ENCODE measurements around the gene PIGH. TPM values are rescaled to one million over a fixed set of nuclear protein-coding genes. Genes with fewer than 3 reads are reported as not detected.

PIGH gene
- total RNA-seq, 1 experiment from 2014 or later: 6.8 TPM

GRCh38 chr14:67551123-67551522, 48.9 kb downstream of the PIGH start (continued):
- TF ChIP-seq E2F1 (CRISPR knock-in tag; IDR thresholded peaks at IDR 0.05) (no peak), CREB1 (CRISPR knock-in tag; IDR thresholded peaks at IDR 0.05) (no peak), PREB (CRISPR knock-in tag; IDR thresholded peaks at IDR 0.05; ENCODE audit: borderline replicate concordance) (no peak), HMGA2 (CRISPR knock-in tag; IDR thresholded peaks at IDR 0.05) (no peak), PRRX2 (CRISPR knock-in tag; IDR thresholded peaks at IDR 0.05) (no peak), ZNF219 (CRISPR knock-in tag; IDR thresholded peaks at IDR 0.05; ENCODE audit: borderline replicate concordance) (no peak), JAZF1 (CRISPR knock-in tag; IDR thresholded peaks at IDR 0.05) (no peak)

GRCh38 chr14:67549734-67550133, 50.3 kb downstream of the PIGH start:
- Mint-ChIP-seq H3K36me3 (peaks cover 22% of the 10 kb centered on the region), H3K27me3 (ENCODE audit: low read depth) (no peaks in the 10 kb centered on the region), H3K9me3 (no peaks in the 10 kb centered on the region), H3K4me1 (peaks cover 2% of the 10 kb centered on the region; the same call in 1 of the 2 replicates), H3K4me3 (no peak overlapping the region), H3K27ac (peak overlapping the region; percentile 88)
- ChIA-PET POLR2A (interaction anchor here (0.6 to 1.0 kb wide), 2 partner anchors 115 to 179 kb away, joined by 3 to 7 read pairs; no protein-coding TSS in a partner anchor), CTCF (interaction anchor here (0.9 to 2.9 kb wide), 3 partner anchors 21 to 50 kb away, joined by 5 to 15 read pairs (median 14); partner anchors contain the start of gene PIGH)
- ATAC-seq (no peak), DNase-seq (ENCODE audit: low spot score) (no peak)
- TF ChIP-seq FOXK1 (CRISPR knock-in tag; IDR thresholded peaks at IDR 0.05): no peak
- no peak for TF ChIP-seq NFE2L1 (CRISPR knock-in tag; IDR thresholded peaks at IDR 0.05)
- TF ChIP-seq, protein P1, sequence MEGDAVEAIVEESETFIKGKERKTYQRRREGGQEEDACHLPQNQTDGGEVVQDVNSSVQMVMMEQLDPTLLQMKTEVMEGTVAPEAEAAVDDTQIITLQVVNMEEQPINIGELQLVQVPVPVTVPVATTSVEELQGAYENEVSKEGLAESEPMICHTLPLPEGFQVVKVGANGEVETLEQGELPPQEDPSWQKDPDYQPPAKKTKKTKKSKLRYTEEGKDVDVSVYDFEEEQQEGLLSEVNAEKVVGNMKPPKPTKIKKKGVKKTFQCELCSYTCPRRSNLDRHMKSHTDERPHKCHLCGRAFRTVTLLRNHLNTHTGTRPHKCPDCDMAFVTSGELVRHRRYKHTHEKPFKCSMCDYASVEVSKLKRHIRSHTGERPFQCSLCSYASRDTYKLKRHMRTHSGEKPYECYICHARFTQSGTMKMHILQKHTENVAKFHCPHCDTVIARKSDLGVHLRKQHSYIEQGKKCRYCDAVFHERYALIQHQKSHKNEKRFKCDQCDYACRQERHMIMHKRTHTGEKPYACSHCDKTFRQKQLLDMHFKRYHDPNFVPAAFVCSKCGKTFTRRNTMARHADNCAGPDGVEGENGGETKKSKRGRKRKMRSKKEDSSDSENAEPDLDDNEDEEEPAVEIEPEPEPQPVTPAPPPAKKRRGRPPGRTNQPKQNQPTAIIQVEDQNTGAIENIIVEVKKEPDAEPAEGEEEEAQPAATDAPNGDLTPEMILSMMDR (IDR thresholded peaks at IDR 0.05): no peak
- no peak for TF ChIP-seq E2F5 (CRISPR knock-in tag; IDR thresholded peaks at IDR 0.05)
- TF ChIP-seq E2F4 (CRISPR knock-in tag; IDR thresholded peaks at IDR 0.05; ENCODE audit: borderline replicate concordance, low read depth): no peak
- no peak for TF ChIP-seq TP53 (CRISPR knock-in tag; IDR thresholded peaks at IDR 0.05)
- no peak for TF ChIP-seq ZNF671 (CRISPR knock-in tag; IDR thresholded peaks at IDR 0.05)
- no peak for TF ChIP-seq E2F1 (CRISPR knock-in tag; IDR thresholded peaks at IDR 0.05)
- TF ChIP-seq ZNF263 (CRISPR knock-in tag; IDR thresholded peaks at IDR 0.05; ENCODE audit: low read depth): no peak

- H3K36me3 Mint-ChIP-seq: peaks cover 42% of the 10 kb centered on the region
- ChIA-PET POLR2A (no interaction called here), CTCF (no interaction called here)
- H3K27me3 Mint-ChIP-seq (ENCODE audit: low read depth): no peaks in the 10 kb centered on the region
- no peak overlapping the region for H3K27ac Mint-ChIP-seq
- ATAC-seq (peak; percentile 41; the same call in 1 of the 2 replicates), DNase-seq (ENCODE audit: low spot score) (no peak)
- no peaks in the 10 kb centered on the region; the same call in 1 of the 2 replicates for H3K9me3 Mint-ChIP-seq
- H3K4me1 Mint-ChIP-seq: peaks cover 12% of the 10 kb centered on the region
- H3K4me3 Mint-ChIP-seq: no peak overlapping the region
- TF ChIP-seq ELF4 (CRISPR knock-in tag; IDR thresholded peaks at IDR 0.05; ENCODE audit: low read depth): no peak
- no peak for TF ChIP-seq NFATC4 (CRISPR knock-in tag; IDR thresholded peaks at IDR 0.05)
- TF ChIP-seq ZNF219 (CRISPR knock-in tag; IDR thresholded peaks at IDR 0.05; ENCODE audit: borderline replicate concordance): no peak
- no peak for TF ChIP-seq SP1 (CRISPR knock-in tag; conservative IDR thresholded peaks at IDR 0.05)
- no peak for TF ChIP-seq ZNF512 (CRISPR knock-in tag; IDR thresholded peaks at IDR 0.05; ENCODE audit: borderline replicate concordance)
- no peak for TF ChIP-seq ZBTB21 (CRISPR knock-in tag; IDR thresholded peaks at IDR 0.05; ENCODE audit: borderline replicate concordance)
- TF ChIP-seq ZBTB43 (CRISPR knock-in tag; IDR thresholded peaks at IDR 0.05): no peak
- TF ChIP-seq ESRRA (CRISPR knock-in tag; IDR thresholded peaks at IDR 0.05; ENCODE audit: borderline replicate concordance): no peak
- no peak for TF ChIP-seq FOXK1 (CRISPR knock-in tag; IDR thresholded peaks at IDR 0.05)
- no peak for TF ChIP-seq ETV6 (CRISPR knock-in tag; IDR thresholded peaks at IDR 0.05)
These were observed 52.8 kb downstream of the PIGH start for GRCh38 chr14:67547224-67547780.

Data from WTC11 (cell line).